HCT116 (cell line): ENCODE results near the gene PPFIA1. TPM values are rescaled to one million over a fixed set of nuclear protein-coding genes. Genes with fewer than 3 reads are reported as not detected.

Experiments
- ATAC-seq: fragments of 200-7000 bp; cut with Tn5 transposase; 2 replicates; pipeline ENCODE4 v1.9.1; 2020; ENCODE audit warnings: mild to moderate bottlenecking, moderate library complexity
- BruUV-seq: library from RNA; stranded (reverse); fragments of 400-500 nt; replicated peaks from 2 replicates; lab custom pipeline; 2021; lab: Mats Ljungman, UMichigan
- CTCF ChIA-PET: fragments of 300-600 bp; sonication (Branson Sonifier 250); formaldehyde crosslinking; loops from one replicate; lab custom pipeline; 2021; ENCODE audit warnings: antibody characterized with exemption; lab: Charles Lee
- POLR2A ChIA-PET: fragments of 300-600, 350-600 bp; sonication (Branson Sonifier 250); formaldehyde crosslinking; loops from one replicate; lab custom pipeline; 2021; ENCODE audit warnings: antibody characterized with exemption; lab: Charles Lee
- RAD21 ChIA-PET, 2 experiments: fragments of 300-600 bp; sonication (Branson Sonifier 250); formaldehyde crosslinking; loops; one replicate each; lab custom pipeline; 2023; ENCODE audit warnings: low total read pairs in 2 of 2; ENCODE audit not compliant: uncharacterized antibody in 2 of 2, unreplicated experiment in 2 of 2, low non-redundant PET in 1 of 2; lab: Charles Lee
- DNase-seq: peaks from one replicate; pipeline ENCODE4 v3.0.0-alpha.2; 2010; ENCODE audit warnings: low read depth, low spot score
- H2AFZ ChIP-seq: fragments of 200-600 bp; shearing (Covaris generic), sonication (generic); 2 replicates; pipeline ENCODE4 v1.6.1; 2017; ENCODE audit warnings: low read depth, mixed run types, mixed read lengths, antibody characterized with exemption, low read length; ENCODE audit not compliant: poor library complexity, severe bottlenecking
- H3K27ac ChIP-seq: 2 replicates; pipeline ENCODE4 v1.5.1; 2012; ENCODE audit warnings: low read depth, low read length
- H3K27me3 ChIP-seq: fragments of 200-600 bp; sonication (generic); 2 replicates; pipeline ENCODE4 v1.6.1; 2016; ENCODE audit warnings: mixed run types, low read length, mixed read lengths; ENCODE audit not compliant: insufficient read depth
- H3K36me3 ChIP-seq, 2 experiments: fragments of 200-500 bp in 1 of 2; fragments of 200-600 bp in 1 of 2; sonication (Bioruptor generic) in 1 of 2; sonication (generic) in 1 of 2; 2 replicates each; pipeline versions ENCODE4 v1.5.1 to v1.6.1; 2014 to 2016; ENCODE audit warnings: low read length in 2 of 2, inconsistent platforms in 1 of 2, mixed read lengths in 1 of 2, mixed run types in 1 of 2; ENCODE audit not compliant: insufficient read depth in 2 of 2, control insufficient read depth in 1 of 2
- H3K4me1 ChIP-seq, 2 experiments: fragments of 200-600 bp in 1 of 2; sonication (generic) in 1 of 2; 2 replicates each; pipeline versions ENCODE4 v1.5.1 to v1.6.1; 2012 to 2017; ENCODE audit warnings: low read length in 2 of 2, inconsistent platforms in 1 of 2, mild to moderate bottlenecking in 1 of 2, mixed read lengths in 1 of 2, mixed run types in 1 of 2, moderate library complexity in 1 of 2; ENCODE audit not compliant: insufficient read depth in 2 of 2, control insufficient read depth in 1 of 2
- H3K4me2 ChIP-seq: fragments of 200-600 bp; sonication (generic); 2 replicates; pipeline ENCODE4 v1.6.1; 2017; ENCODE audit warnings: mixed run types, low read length, mixed read lengths
- H3K4me3 ChIP-seq, 2 experiments: fragments of 200-600 bp in 1 of 2; sonication (generic) in 1 of 2; replicated peaks in 1 of 2; 2 replicates each; pipeline ENCODE4 v1.5.1; 2011 to 2016; ENCODE audit warnings: low read length in 2 of 2, control low read depth in 1 of 2, low read depth in 1 of 2, mild to moderate bottlenecking in 1 of 2, mixed read lengths in 1 of 2, mixed run types in 1 of 2
- H3K79me2 ChIP-seq: fragments of 200-600 bp; sonication (generic); 2 replicates; pipeline ENCODE4 v1.6.1; 2017; ENCODE audit warnings: mild to moderate bottlenecking, mixed run types, low read length, moderate library complexity, mixed read lengths; ENCODE audit not compliant: insufficient read depth
- H3K9ac ChIP-seq: fragments of 200-600 bp; sonication (generic); 2 replicates; pipeline ENCODE4 v1.6.1; 2016; ENCODE audit warnings: low read length, mixed read lengths
- H3K9me2 ChIP-seq: fragments of 200-600 bp; sonication (generic), shearing (Covaris generic); 2 replicates; pipeline ENCODE4 v1.6.1; 2017; ENCODE audit warnings: mixed run types, mild to moderate bottlenecking, moderate library complexity; ENCODE audit not compliant: insufficient read depth
- H3K9me3 ChIP-seq, 2 experiments: fragments of 200-500 bp in 1 of 2; fragments of 200-600 bp in 1 of 2; sonication (Bioruptor generic) in 1 of 2; sonication (generic) in 1 of 2; 2 replicates each; pipeline ENCODE4 v1.6.1; 2014 to 2017; ENCODE audit warnings: low read length in 2 of 2, mixed read lengths in 2 of 2, inconsistent platforms in 1 of 2, low read depth in 1 of 2, mild to moderate bottlenecking in 1 of 2, mixed run types in 1 of 2, moderate library complexity in 1 of 2; ENCODE audit not compliant: control insufficient read depth in 1 of 2, insufficient read depth in 1 of 2
- H4K20me1 ChIP-seq: fragments of 200-600 bp; sonication (generic), shearing (Covaris generic); 2 replicates; pipeline ENCODE4 v1.6.1; 2017; ENCODE audit warnings: mixed run types, mild to moderate bottlenecking, moderate library complexity; ENCODE audit not compliant: insufficient read depth
- ATF3 ChIP-seq: IDR thresholded peaks from 2 replicates; pipeline ENCODE4 v1.6.1; 2012
- CBX3 ChIP-seq: IDR thresholded peaks from 2 replicates; pipeline ENCODE4 v1.6.1; 2012; ENCODE audit warnings: low read depth
- CEBPB ChIP-seq: IDR thresholded peaks from 2 replicates; pipeline ENCODE4 v1.6.1; 2012; ENCODE audit warnings: low read depth
- CTCF ChIP-seq, 3 experiments: fragments of 200-600 bp in 1 of 3; sonication (generic) in 1 of 3; IDR thresholded peaks in 2 of 3; conservative IDR thresholded peaks in 1 of 3; 2 replicates each; pipeline ENCODE4 v1.5.1; 2012 to 2017; ENCODE audit warnings: low read depth in 2 of 3, low read length in 2 of 3, antibody characterized with exemption in 1 of 3, borderline replicate concordance in 1 of 3, control low read depth in 1 of 3, mild to moderate bottlenecking in 1 of 3, mixed read lengths in 1 of 3, mixed run types in 1 of 3, moderate library complexity in 1 of 3; ENCODE audit not compliant: insufficient read depth in 1 of 3
- EGR1 ChIP-seq: IDR thresholded peaks from 2 replicates; pipeline ENCODE4 v1.6.1; 2012; ENCODE audit warnings: low read depth
- ELF1 ChIP-seq: IDR thresholded peaks from 2 replicates; pipeline ENCODE4 v1.6.1; 2012; ENCODE audit warnings: low read depth, borderline replicate concordance
- EZH2 ChIP-seq: fragments of 200-600 bp; sonication (generic); IDR thresholded peaks from 2 replicates; pipeline ENCODE4 v1.6.1; 2017; ENCODE audit warnings: antibody characterized with exemption, mixed run types
- FOSL1 ChIP-seq: IDR thresholded peaks from 2 replicates; pipeline ENCODE4 v1.6.1; 2012; ENCODE audit warnings: low read depth
- JUND ChIP-seq: IDR thresholded peaks from 2 replicates; pipeline ENCODE4 v1.6.1; 2012
- MAX ChIP-seq: IDR thresholded peaks from 2 replicates; pipeline ENCODE4 v1.6.1; 2012
- POLR2A ChIP-seq: IDR thresholded peaks from 2 replicates; pipeline ENCODE4 v1.7.0; 2011; ENCODE audit warnings: borderline replicate concordance; ENCODE audit not compliant: insufficient read depth, insufficient read length; ENCODE audit errors: extremely low read depth
- POLR2AphosphoS5 ChIP-seq: IDR thresholded peaks from 2 replicates; pipeline ENCODE4 v1.6.1; 2011; ENCODE audit warnings: mild to moderate bottlenecking, low read depth, low read length, moderate library complexity
- RAD21 ChIP-seq: IDR thresholded peaks from 2 replicates; pipeline ENCODE4 v1.6.1; 2012; ENCODE audit warnings: low read depth, mild to moderate bottlenecking
- REST ChIP-seq: IDR thresholded peaks from 2 replicates; pipeline ENCODE4 v1.6.1; 2012; ENCODE audit warnings: low read depth
- SIN3A ChIP-seq: IDR thresholded peaks from 2 replicates; pipeline ENCODE4 v1.6.1; 2012; ENCODE audit warnings: low read depth
- SP1 ChIP-seq: IDR thresholded peaks from 2 replicates; pipeline ENCODE4 v1.6.1; 2012; ENCODE audit warnings: low read depth
- SRF ChIP-seq: IDR thresholded peaks from 2 replicates; pipeline ENCODE4 v1.6.1; 2012; ENCODE audit warnings: low read depth
- TCF7L2 ChIP-seq: IDR thresholded peaks from 2 replicates; pipeline ENCODE4 v1.7.0; 2011; ENCODE audit warnings: borderline replicate concordance, inconsistent platforms; ENCODE audit not compliant: insufficient read depth, insufficient read length; ENCODE audit errors: extremely low read depth
- YY1 ChIP-seq: IDR thresholded peaks from 2 replicates; pipeline ENCODE4 v1.6.1; 2011; ENCODE audit warnings: low read length, low read depth, moderate library complexity, mild to moderate bottlenecking; ENCODE audit not compliant: insufficient replicate concordance; ENCODE audit errors: extremely low read depth
- ZFX ChIP-seq: fragments of 450-650 bp; IDR thresholded peaks from 2 replicates; pipeline ENCODE4 v1.6.1; 2017
- ZNF274 ChIP-seq: fragments of 200-500 bp; sonication (Bioruptor generic); IDR thresholded peaks from 2 replicates; pipeline ENCODE4 v1.6.1; 2014; ENCODE audit warnings: mild to moderate bottlenecking, low read depth, low read length, inconsistent platforms
- intact Hi-C: fragments of 100-400 bp; cut with micrococcal nuclease; formaldehyde crosslinking; loops from 2 replicates; pipeline ENCODE4 v1.10.0; 2022
- total RNA-seq: library from RNA; stranded (reverse); gene quantifications from one replicate; pipeline ENCODE4 v1.2.1, GENCODE V29; 2021; ENCODE audit not compliant: unreplicated experiment

The PPFIA1 gene
- total RNA-seq, 1 experiment from 2014 or later = 48.6 TPM

- peak; percentile 82 for ATAC-seq
- POLR2A ChIA-PET = no interaction called here
- Histone ChIP-seq H3K27me3 (no peaks in the 10 kb centered on the region), H3K27ac (peak within 1 kb of the TSS; percentile 90), H2AFZ (peak within 1 kb of the TSS; percentile 32), H3K4me2 (peak within 1 kb of the TSS; percentile 97), H3K9me2 (no peaks in the 10 kb centered on the region), H3K9me3 (no peaks in the 10 kb centered on the region), H3K9ac (peak within 1 kb of the TSS; percentile 96), H3K36me3 (peaks cover 4 to 20% of the 10 kb centered on the region in 2 experiments; a peak in 1 of 4 replicates), H3K79me2 (peaks cover 98% of the 10 kb centered on the region), H3K4me3 (peak within 1 kb of the TSS; percentile 78 to 100), H3K4me1 (peaks cover 16 to 33% of the 10 kb centered on the region in 2 experiments), H4K20me1 (peaks cover 13% of the 10 kb centered on the region; the same call in 1 of the 2 replicates)
- BruUV-seq = no TSS peak
- intact Hi-C loops = no loop called here
- peak; percentile 71 for DNase-seq
- CTCF ChIA-PET = no interaction called here
- RAD21 ChIA-PET = no interaction called here
- TF ChIP-seq RAD21 (no peak), FOSL1 (no peak), MAX (peak; percentile 95), YY1 (no peak), EZH2 (no peak), JUND (no peak; the same call in 1 of the 2 replicates), POLR2A (peak; percentile 85), ZFX (peak; percentile 73), CEBPB (no peak), ATF3 (no peak), SIN3A (peak; percentile 92), TCF7L2 (peak; percentile 42), EGR1 (peak; percentile 40; the same call in 1 of the 2 replicates), ZNF274 (no peak), SRF (no peak), SP1 (no peak; the same call in 1 of the 2 replicates), CTCF (IDR thresholded peaks at IDR 0.05 in 2 of 3, conservative IDR thresholded peaks at IDR 0.05 in 1 of 3; ENCODE audit: borderline replicate concordance in 1 of 3, insufficient read depth in 1 of 3, low read depth in 2 of 3, low read length in 2 of 3) (no peak), REST (no peak), ELF1 (0 out of 2 replicates have a peak, but pooled peaks have one; percentile 56), CBX3 (no peak), POLR2AphosphoS5 (peak; percentile 78; the same call in 1 of the 2 replicates)
Observed at GRCh38 chr11:70397983-70398833, 127.7 kb downstream of the PPFIA1 start, which contains the start of gene CTTN. TSS of gene CTTN (plus strand) at chr11:70398529. CDS start at chr11:70407298, 8,769 bp downstream.
